ENCODE results near the gene ITGAV. TPM values are rescaled to one million over a fixed set of nuclear protein-coding genes. Genes with fewer than 3 reads are reported as not detected.

ITGAV gene
- total RNA-seq, 4 donors from 2014 or later = 98.4 to 117 (median 105) TPM

GRCh38 chr2:186644791-186645190 lies 54.9 kb downstream of the ITGAV start:
- WGBS = 79% methylated on average over 5 of the region's 5 CpGs
- Histone ChIP-seq H3K36me3 (peaks cover 18 to 82% (median 57%) of the 10 kb centered on the region in 4 donors), H3K9me3 (no peaks in the 10 kb centered on the region), H3K4me1 (peaks cover 0 to 5% (median 2%) of the 10 kb centered on the region in 4 donors), H3K4me3 (no peak overlapping the region), H3K27ac (replicated peaks in 1 of 4) (no peak overlapping the region), H3K27me3 (no peaks in the 10 kb centered on the region)
- TF ChIP-seq POLR2AphosphoS5 (IDR thresholded peaks at IDR 0.05) (no peak), EP300 (IDR thresholded peaks at IDR 0.05) (no peak), POLR2A (IDR thresholded peaks at IDR 0.05; ENCODE audit: low read depth) (no peak)
- TF ChIP-seq, protein P1, sequence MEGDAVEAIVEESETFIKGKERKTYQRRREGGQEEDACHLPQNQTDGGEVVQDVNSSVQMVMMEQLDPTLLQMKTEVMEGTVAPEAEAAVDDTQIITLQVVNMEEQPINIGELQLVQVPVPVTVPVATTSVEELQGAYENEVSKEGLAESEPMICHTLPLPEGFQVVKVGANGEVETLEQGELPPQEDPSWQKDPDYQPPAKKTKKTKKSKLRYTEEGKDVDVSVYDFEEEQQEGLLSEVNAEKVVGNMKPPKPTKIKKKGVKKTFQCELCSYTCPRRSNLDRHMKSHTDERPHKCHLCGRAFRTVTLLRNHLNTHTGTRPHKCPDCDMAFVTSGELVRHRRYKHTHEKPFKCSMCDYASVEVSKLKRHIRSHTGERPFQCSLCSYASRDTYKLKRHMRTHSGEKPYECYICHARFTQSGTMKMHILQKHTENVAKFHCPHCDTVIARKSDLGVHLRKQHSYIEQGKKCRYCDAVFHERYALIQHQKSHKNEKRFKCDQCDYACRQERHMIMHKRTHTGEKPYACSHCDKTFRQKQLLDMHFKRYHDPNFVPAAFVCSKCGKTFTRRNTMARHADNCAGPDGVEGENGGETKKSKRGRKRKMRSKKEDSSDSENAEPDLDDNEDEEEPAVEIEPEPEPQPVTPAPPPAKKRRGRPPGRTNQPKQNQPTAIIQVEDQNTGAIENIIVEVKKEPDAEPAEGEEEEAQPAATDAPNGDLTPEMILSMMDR (IDR thresholded peaks at IDR 0.05) = no peak
- intact Hi-C loops (cut with DNase I) = loop anchor here (5.0 kb wide), 1 partner anchor 47 kb away; no protein-coding TSS in a partner anchor
- no peak for DNase-seq (ENCODE audit: extremely low spot score)

DNA sequence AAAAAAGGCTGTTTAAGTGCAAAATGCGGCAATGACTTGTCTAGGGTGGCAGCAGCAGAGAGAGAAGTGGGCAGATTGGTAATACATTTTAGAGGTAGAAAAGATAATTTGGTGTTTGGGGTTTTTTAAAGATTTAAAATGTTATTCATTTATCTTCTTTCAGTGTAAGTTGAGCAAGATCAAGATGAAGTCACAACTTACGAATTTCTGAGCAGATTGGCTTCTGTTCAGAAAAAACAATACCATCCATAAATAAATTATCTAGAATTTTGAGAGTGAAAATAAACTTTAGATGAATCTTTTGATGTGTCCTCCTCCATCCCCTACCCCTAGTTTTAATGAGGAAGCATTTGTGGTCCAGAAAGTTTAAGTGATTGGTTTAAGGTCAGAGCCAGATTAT lies 56.1 kb downstream of the ITGAV start:
- Histone ChIP-seq H3K27me3 (no peaks in the 10 kb centered on the region), H3K36me3 (peaks cover 15 to 84% (median 58%) of the 10 kb centered on the region in 4 donors), H3K27ac (replicated peaks in 1 of 4) (no peak overlapping the region), H3K4me1 (peaks cover 0 to 5% (median 2%) of the 10 kb centered on the region in 4 donors), H3K4me3 (no peak overlapping the region), H3K9me3 (no peaks in the 10 kb centered on the region)
- intact Hi-C loops (cut with DNase I) = no loop called here
- 78% methylated on average over 2 of the region's 2 CpGs for WGBS
- no peak for DNase-seq (ENCODE audit: extremely low spot score)
- TF ChIP-seq POLR2AphosphoS5 (IDR thresholded peaks at IDR 0.05) (no peak), POLR2A (IDR thresholded peaks at IDR 0.05; ENCODE audit: low read depth) (no peak), EP300 (IDR thresholded peaks at IDR 0.05) (no peak)
- TF ChIP-seq, protein P1 (IDR thresholded peaks at IDR 0.05) = no peak

- Histone ChIP-seq H3K36me3 (peaks cover 11 to 75% (median 53%) of the 10 kb centered on the region in 4 donors), H3K4me1 (no peaks in the 10 kb centered on the region), H3K27me3 (no peaks in the 10 kb centered on the region), H3K27ac (replicated peaks in 1 of 4) (no peak overlapping the region), H3K9me3 (no peaks in the 10 kb centered on the region), H3K4me3 (no peak overlapping the region)
- TF ChIP-seq, protein P1 (IDR thresholded peaks at IDR 0.05) = no peak
- TF ChIP-seq POLR2AphosphoS5 (IDR thresholded peaks at IDR 0.05) (no peak), POLR2A (IDR thresholded peaks at IDR 0.05; ENCODE audit: low read depth) (no peak), EP300 (IDR thresholded peaks at IDR 0.05) (no peak)
- DNase-seq (ENCODE audit: extremely low spot score) = no peak
- 97% methylated on average over 2 of the region's 2 CpGs for WGBS
- intact Hi-C loops (cut with DNase I) = no loop called here
Observed at GRCh38 chr2:186648130-186648529, 58.3 kb downstream of the ITGAV start.

GRCh38 chr2:186653511-186653910 lies 63.7 kb downstream of the ITGAV start:
- peaks cover 6 to 81% (median 50%) of the 10 kb centered on the region in 4 donors for H3K36me3 ChIP-seq
- WGBS = 91% methylated on average over 1 of the region's 1 CpG

More at GRCh38 chr2:186653511-186653910, 63.7 kb downstream of the ITGAV start:
- no peaks in the 10 kb centered on the region for H3K4me1 ChIP-seq
- no peaks in the 10 kb centered on the region for H3K27me3 ChIP-seq
- H3K4me3 ChIP-seq = no peak overlapping the region
- no peaks in the 10 kb centered on the region for H3K9me3 ChIP-seq
- no peak for TF ChIP-seq EP300 (IDR thresholded peaks at IDR 0.05)
- TF ChIP-seq POLR2A (IDR thresholded peaks at IDR 0.05; ENCODE audit: low read depth) = no peak
- TF ChIP-seq POLR2AphosphoS5 (IDR thresholded peaks at IDR 0.05) = no peak
- TF ChIP-seq, protein P1 (IDR thresholded peaks at IDR 0.05) = no peak
- DNase-seq (ENCODE audit: extremely low spot score) = no peak
- intact Hi-C loops (cut with DNase I) = no loop called here
- no peak overlapping the region for H3K27ac ChIP-seq (replicated peaks in 1 of 4)

Measured in esophagus muscularis mucosa (tissue), 4 donors.